GM23248 (cell line): ENCODE measurements around the gene KCND2. TPM values are rescaled to one million over a fixed set of nuclear protein-coding genes. Genes with fewer than 3 reads are reported as not detected.
"Not testable (repeated sequence)": the region's sequence is repeated elsewhere in the genome, so short reads cannot be mapped to it uniquely, and the experiment has no call there.

ENCODE experiments used
- DNase-seq: peaks from one replicate; pipeline ENCODE4 v3.0.0-alpha.2; 2015
- H2AFZ ChIP-seq: fragments of 200-600 bp; sonication (generic); 2 replicates; pipeline ENCODE4 v1.6.1; 2016; ENCODE audit warnings: antibody characterized with exemption
- H3F3A ChIP-seq: fragments of 200-600 bp; sonication (generic); 2 replicates; pipeline ENCODE4 v1.6.1; 2016; ENCODE audit warnings: mild to moderate bottlenecking, antibody characterized with exemption, mixed run types; ENCODE audit not compliant: insufficient read depth
- H3K27ac ChIP-seq: fragments of 200-600 bp; sonication (generic); 2 replicates; pipeline ENCODE4 v1.5.1; 2016; ENCODE audit warnings: mild to moderate bottlenecking
- H3K27me3 ChIP-seq: fragments of 200-600 bp; sonication (generic); replicated peaks from 2 replicates; pipeline ENCODE4 v1.6.1; 2016; ENCODE audit warnings: mild to moderate bottlenecking; ENCODE audit not compliant: insufficient read depth
- H3K36me3 ChIP-seq: fragments of 200-600 bp; sonication (generic); 2 replicates; pipeline ENCODE4 v1.6.1; 2016; ENCODE audit warnings: low read depth, mild to moderate bottlenecking
- H3K4me1 ChIP-seq: fragments of 200-600 bp; sonication (generic); 2 replicates; pipeline ENCODE4 v1.6.1; 2016; ENCODE audit warnings: mild to moderate bottlenecking; ENCODE audit not compliant: insufficient read depth
- H3K4me2 ChIP-seq: fragments of 200-600 bp; sonication (generic); one replicate; pipeline ENCODE4 v1.6.1; 2016; ENCODE audit warnings: mild to moderate bottlenecking; ENCODE audit not compliant: unreplicated experiment
- H3K4me3 ChIP-seq: fragments of 200-600 bp; sonication (generic); 2 replicates; pipeline ENCODE4 v1.5.1; 2016; ENCODE audit warnings: mild to moderate bottlenecking
- H3K79me2 ChIP-seq: fragments of 200-600 bp; sonication (generic); 2 replicates; pipeline ENCODE4 v1.6.1; 2016; ENCODE audit warnings: mild to moderate bottlenecking; ENCODE audit not compliant: insufficient read depth
- H3K9ac ChIP-seq: fragments of 200-600 bp; sonication (generic); 2 replicates; pipeline ENCODE4 v1.6.1; 2016; ENCODE audit warnings: mild to moderate bottlenecking
- H3K9me2 ChIP-seq: fragments of 200-600 bp; sonication (generic); 2 replicates; pipeline ENCODE4 v1.6.1; 2016; ENCODE audit warnings: mixed run types, mild to moderate bottlenecking, moderate library complexity; ENCODE audit not compliant: insufficient read depth
- H3K9me3 ChIP-seq: fragments of 200-600 bp; sonication (generic); one replicate; pipeline ENCODE4 v1.6.1; 2017; ENCODE audit warnings: low read depth
- H4K20me1 ChIP-seq: fragments of 200-600 bp; sonication (generic); 2 replicates; pipeline ENCODE4 v1.6.0; 2016; ENCODE audit not compliant: insufficient read depth
- EZH2 ChIP-seq: fragments of 200-600 bp; sonication (generic); IDR thresholded peaks from 2 replicates; pipeline ENCODE4 v1.6.1; 2018; ENCODE audit warnings: antibody characterized with exemption, mild to moderate bottlenecking; ENCODE audit not compliant: insufficient read depth, poor library complexity, severe bottlenecking
- EZH2phosphoT487 ChIP-seq: fragments of 200-600 bp; sonication (generic); IDR thresholded peaks from 2 replicates; pipeline ENCODE4 v1.6.1; 2018; ENCODE audit warnings: antibody characterized with exemption, moderate library complexity, mild to moderate bottlenecking, low read depth; ENCODE audit not compliant: insufficient read depth
- WGBS, 2 experiments: methylation state at CpG; one replicate each; pipeline ENCODE4 v1.1.6; 2015 to 2017; ENCODE audit warnings: low lambda C conversion rate in 2 of 2, low coverage in 1 of 2; ENCODE audit errors: missing lambda C conversion rate in 2 of 2; 5-methylcytosine and 5-hydroxymethylcytosine counted together
- in situ Hi-C: fragments of 300-500 bp; cut with MboI; formaldehyde crosslinking; loops from 2 replicates; pipeline ENCODE4 v1.15.0; 2020
- polyA plus RNA-seq: library from polyadenylated mRNA; unstranded; fragments of >200 nt; fragmentation: Nextera tagmentation; extraction: Ambion mirVana; gene quantifications from 2 replicates; pipeline ENCODE4 v1.2.1, GENCODE V29; 2016
- total RNA-seq: library from RNA; depleted of rRNA; stranded (reverse); fragments of >200 nt; shearing (Covaris generic); gene quantifications from 2 replicates; pipeline ENCODE4 v1.2.3, GENCODE V29; 2014

Gene KCND2
- total and polyA plus RNA-seq, 2 experiments from 2014 or later: 0.35 to 1.5 TPM

- no peak overlapping the region for H3K9ac ChIP-seq
- H3K9me3 ChIP-seq: no peaks in the 10 kb centered on the region
- H3K36me3 ChIP-seq: no peaks in the 10 kb centered on the region
- WGBS, 2 experiments: 40 to 45% methylated on average over 3 of the region's 3 CpGs
- H3K79me2 ChIP-seq: no peaks in the 10 kb centered on the region
- TF ChIP-seq EZH2phosphoT487 (no peak), EZH2 (no peak)
- no peaks in the 10 kb centered on the region for H3K9me2 ChIP-seq
- no peaks in the 10 kb centered on the region for H3K4me1 ChIP-seq
- in situ Hi-C loops: no loop called here
- H3K4me2 ChIP-seq: no peak overlapping the region
- no peaks in the 10 kb centered on the region for H4K20me1 ChIP-seq
- no peak overlapping the region for H3K4me3 ChIP-seq
- DNase-seq: no peak
- H3K27me3 ChIP-seq: no peaks in the 10 kb centered on the region
- no peaks in the 10 kb centered on the region for H3F3A ChIP-seq
- no peak overlapping the region for H2AFZ ChIP-seq
- H3K27ac ChIP-seq: no peak overlapping the region
Observed at GRCh38 chr7:120760851-120761250, 487.9 kb downstream of the KCND2 start.

- Histone ChIP-seq H3K9ac (no peak overlapping the region), H3K4me1 (no peaks in the 10 kb centered on the region), H3K27me3 (0 out of 2 replicates have a peak, but pooled peaks cover 5% of the 10 kb centered on the region), H3K4me2 (no peak overlapping the region), H3F3A (no peaks in the 10 kb centered on the region), H3K9me3 (no peaks in the 10 kb centered on the region), H3K9me2 (no peaks in the 10 kb centered on the region), H2AFZ (no peak overlapping the region), H3K79me2 (no peaks in the 10 kb centered on the region), H4K20me1 (no peaks in the 10 kb centered on the region), H3K36me3 (no peaks in the 10 kb centered on the region), H3K4me3 (no peak overlapping the region), H3K27ac (no peak overlapping the region)
- TF ChIP-seq EZH2: no peak
- TF ChIP-seq EZH2phosphoT487: no peak
- DNase-seq: no peak
- in situ Hi-C loops: no loop called here
- 32 to 33% methylated on average over 3 of the region's 3 CpGs for WGBS, 2 experiments
Observed at GRCh38 chr7:120770206-120770605, 497.2 kb downstream of the KCND2 start.

- in situ Hi-C loops: no loop called here
- H3K4me2 ChIP-seq: no peak overlapping the region
- no peaks in the 10 kb centered on the region for H3K9me3 ChIP-seq
- no peaks in the 10 kb centered on the region for H3F3A ChIP-seq
- H3K27ac ChIP-seq: no peak overlapping the region
- H3K4me3 ChIP-seq: no peak overlapping the region
- no peaks in the 10 kb centered on the region for H3K36me3 ChIP-seq
- H2AFZ ChIP-seq: no peak overlapping the region
- 17 to 20% methylated on average over 3 of the region's 3 CpGs for WGBS, 2 experiments
- no peaks in the 10 kb centered on the region for H3K79me2 ChIP-seq
- no peaks in the 10 kb centered on the region for H4K20me1 ChIP-seq
- DNase-seq: no peak
- no peak for TF ChIP-seq EZH2phosphoT487
- 0 out of 2 replicates have a peak, but pooled peaks cover 5% of the 10 kb centered on the region for H3K27me3 ChIP-seq
- H3K4me1 ChIP-seq: no peaks in the 10 kb centered on the region
- H3K9ac ChIP-seq: no peak overlapping the region
- no peaks in the 10 kb centered on the region for H3K9me2 ChIP-seq
Observed at GRCh38 chr7:120774481-120774880, 501.5 kb downstream of the KCND2 start.

DNA sequence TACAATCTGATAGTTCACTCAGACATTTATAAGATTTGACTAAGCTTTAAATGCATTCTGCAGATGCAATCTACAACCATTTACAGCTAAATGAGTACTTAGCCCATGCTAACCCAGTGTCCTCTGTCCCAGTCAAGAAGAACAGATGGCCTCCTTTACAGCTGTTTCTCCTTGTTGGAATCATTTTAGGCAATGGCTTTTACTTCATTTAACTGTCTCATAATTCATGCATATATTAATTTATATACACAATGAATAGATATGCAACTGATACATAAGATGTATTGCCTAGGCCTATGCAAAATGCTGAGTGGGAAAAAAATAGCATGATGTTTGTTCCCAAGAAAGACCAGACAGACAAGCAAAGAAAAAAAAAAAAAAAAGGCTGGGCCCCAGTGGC, 502.8 kb downstream of the KCND2 start:
- Histone ChIP-seq H3K4me1 (no peaks in the 10 kb centered on the region), H3F3A (no peaks in the 10 kb centered on the region), H3K9me3 (no peaks in the 10 kb centered on the region), H3K27ac (no peak overlapping the region), H3K4me2 (no peak overlapping the region), H3K79me2 (no peaks in the 10 kb centered on the region), H4K20me1 (no peaks in the 10 kb centered on the region), H3K36me3 (no peaks in the 10 kb centered on the region), H3K9ac (no peak overlapping the region), H3K9me2 (no peaks in the 10 kb centered on the region), H2AFZ (no peak overlapping the region), H3K27me3 (0 out of 2 replicates have a peak, but pooled peaks cover 5% of the 10 kb centered on the region), H3K4me3 (no peak overlapping the region)
- TF ChIP-seq EZH2phosphoT487: no peak
- TF ChIP-seq EZH2: no peak
- in situ Hi-C loops: no loop called here
- no peak for DNase-seq

DNA sequence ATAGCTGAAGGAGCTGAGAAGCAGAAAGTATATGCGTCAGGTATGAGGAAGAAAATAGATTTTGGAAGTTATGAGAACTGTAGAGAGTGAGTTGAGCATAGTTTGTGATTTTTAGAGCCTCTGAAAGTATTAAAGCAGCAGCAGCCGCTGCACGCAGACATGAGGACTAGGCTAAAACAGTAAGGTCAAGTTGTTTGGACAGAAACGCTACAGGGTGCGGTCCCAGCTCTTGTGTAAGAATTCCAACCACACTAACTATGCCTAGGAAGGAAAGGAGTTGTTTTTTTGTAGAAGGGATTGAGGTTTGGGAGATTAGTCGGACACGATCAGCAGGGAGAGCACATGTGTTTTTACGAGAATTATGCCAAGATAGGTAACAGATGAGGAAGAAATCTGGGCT, 506.1 kb downstream of the KCND2 start:
- H3K79me2 ChIP-seq, H4K20me1 ChIP-seq, H3K4me2 ChIP-seq, H3K9ac ChIP-seq, H2AFZ ChIP-seq, H3F3A ChIP-seq, H3K9me2 ChIP-seq, H3K9me3 ChIP-seq, H3K4me3 ChIP-seq, H3K4me1 ChIP-seq, H3K27me3 ChIP-seq, in situ Hi-C loops, DNase-seq, H3K36me3 ChIP-seq, H3K27ac ChIP-seq: not testable (repeated sequence)
- WGBS, 2 experiments: 48 to 51% methylated on average over 8 of the region's 8 CpGs

GRCh38 chr7:120780451-120780850, 507.5 kb downstream of the KCND2 start:
- H3K4me2 ChIP-seq, H3K27ac ChIP-seq, H3K4me3 ChIP-seq, H3K9ac ChIP-seq, H3K36me3 ChIP-seq, H2AFZ ChIP-seq, H4K20me1 ChIP-seq, H3K9me2 ChIP-seq, H3K27me3 ChIP-seq, in situ Hi-C loops, H3K79me2 ChIP-seq, H3F3A ChIP-seq, H3K9me3 ChIP-seq, H3K4me1 ChIP-seq, DNase-seq: not testable (repeated sequence)
- WGBS, 2 experiments: 42 to 43% methylated on average over 7 of the region's 7 CpGs
